Fibroblast of lung (primary cell): Measurements from ENCODE around the gene ZNF682. TPM values are rescaled to one million over a fixed set of nuclear protein-coding genes. Genes with fewer than 3 reads are reported as not detected.
A peak's percentile ranks its signal among the peaks of the same experiment; 100 is the strongest.
"Not testable (repeated sequence)": the region's sequence is repeated elsewhere in the genome, so short reads cannot be mapped to it uniquely, and the experiment has no call there.

Experiments
- DNase-seq, 2 donors: peaks; one replicate each; pipeline versions ENCODE4 v3.0.0 to v3.0.0-alpha.2; 2010; ENCODE audit warnings: low read depth in 2 of 2
- H2AFZ ChIP-seq: 2 replicates; pipeline ENCODE4 v1.5.1; 2012; ENCODE audit warnings: low read length, control low read depth, inconsistent platforms
- H3K27ac ChIP-seq: 2 replicates; pipeline ENCODE4 v1.5.1; 2011; ENCODE audit warnings: low read length, control low read depth; ENCODE audit not compliant: insufficient read depth
- H3K27me3 ChIP-seq: 2 replicates; pipeline ENCODE4 v1.5.1; 2011; ENCODE audit warnings: mild to moderate bottlenecking, low read length; ENCODE audit not compliant: control insufficient read depth, insufficient read depth
- H3K36me3 ChIP-seq: 2 replicates; pipeline ENCODE4 v1.5.1; 2011; ENCODE audit warnings: low read length; ENCODE audit not compliant: control insufficient read depth, insufficient read depth
- H3K4me1 ChIP-seq: 2 replicates; pipeline ENCODE4 v1.5.1; 2011; ENCODE audit warnings: low read length; ENCODE audit not compliant: control insufficient read depth, insufficient read depth; ENCODE audit errors: extremely low read depth
- H3K4me2 ChIP-seq: 2 replicates; pipeline ENCODE4 v1.5.1; 2011; ENCODE audit warnings: low read length, control low read depth; ENCODE audit not compliant: insufficient read depth; ENCODE audit errors: extremely low read depth
- H3K4me3 ChIP-seq, 4 experiments: fragments of 200-600 bp in 1 of 4; sonication (generic) in 1 of 4; replicated peaks in 1 of 4; 2 replicates each; pipeline ENCODE4 v1.5.1; 2011 to 2016; ENCODE audit warnings: low read length in 4 of 4, low read depth in 3 of 4, mild to moderate bottlenecking in 3 of 4, control low read depth in 2 of 4, inconsistent platforms in 1 of 4, mixed read lengths in 1 of 4; ENCODE audit not compliant: insufficient read depth in 1 of 4; ENCODE audit errors: control extremely low read depth in 1 of 4
- H3K79me2 ChIP-seq: 2 replicates; pipeline ENCODE4 v1.5.1; 2012; ENCODE audit warnings: mild to moderate bottlenecking, low read length, inconsistent platforms; ENCODE audit not compliant: control insufficient read depth, insufficient read depth
- H3K9ac ChIP-seq: 2 replicates; pipeline ENCODE4 v1.5.1; 2011; ENCODE audit warnings: mild to moderate bottlenecking, low read length, control low read depth; ENCODE audit not compliant: insufficient read depth
- H3K9me3 ChIP-seq: 2 replicates; pipeline ENCODE4 v1.5.1; 2012; ENCODE audit warnings: low read depth, low read length; ENCODE audit not compliant: control insufficient read depth, insufficient read depth
- H4K20me1 ChIP-seq: 2 replicates; pipeline ENCODE4 v1.5.1; 2011; ENCODE audit warnings: low read length; ENCODE audit not compliant: control insufficient read depth, insufficient read depth; ENCODE audit errors: extremely low read depth
- EZH2 ChIP-seq: IDR thresholded peaks from 2 replicates; pipeline ENCODE4 v1.5.1; 2012; ENCODE audit warnings: low read length, control low read depth, mild to moderate bottlenecking; ENCODE audit errors: missing control alignments
- polyA plus RNA-seq, 2 donors: library from polyadenylated mRNA; depleted of rRNA in 1 of 2; stranded (reverse) in 1 of 2; unstranded in 1 of 2; fragments of >200 nt; gene quantifications; 2 replicates each; pipeline ENCODE4 v1.2.1, GENCODE V29; 2011 to 2012; ENCODE audit warnings: missing spikeins in 1 of 2
- total RNA-seq: library from RNA; depleted of rRNA; stranded (reverse); fragments of >200 nt; gene quantifications from 2 replicates; pipeline ENCODE4 v1.2.1, GENCODE V29; 2014
- TF ChIP-seq, protein P1 (sequence below), 2 donors: IDR thresholded peaks in 1 of 2; conservative IDR thresholded peaks in 1 of 2; 1 replicate in 1 of 2; 2 replicates in 1 of 2; pipeline ENCODE4 v1.5.1; 2011 to 2012; ENCODE audit warnings: low read length in 2 of 2, control low read depth in 1 of 2, inconsistent platforms in 1 of 2, low read depth in 1 of 2, mild to moderate bottlenecking in 1 of 2

Gene ZNF682
- total and polyA plus RNA-seq, 2 donors (not counting 1 experiment from before 2014, with no cell fraction given) = 1.4 to 2.5 TPM

DNA sequence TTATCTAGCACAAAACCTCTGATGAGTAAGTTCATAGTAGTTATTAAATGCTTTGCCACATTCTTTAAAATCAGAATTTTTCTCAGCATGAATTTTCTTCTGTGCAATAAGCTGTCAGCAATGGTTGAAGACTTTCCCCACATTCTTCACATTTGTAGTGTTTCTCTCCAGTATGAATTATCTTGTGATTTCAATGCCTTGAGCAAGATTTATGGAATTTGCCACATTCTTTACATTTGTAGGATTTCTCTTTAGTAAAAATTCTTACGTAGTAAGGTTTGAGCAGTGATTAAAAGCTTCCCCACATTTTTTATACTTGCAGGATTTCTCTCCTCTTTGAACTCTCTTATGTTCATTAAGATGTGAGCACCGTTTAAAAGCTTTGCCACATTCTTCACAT is 33.6 kb downstream of the ZNF682 start:
- Histone ChIP-seq H3K4me1 (no peaks in the 10 kb centered on the region), H3K36me3 (no peaks in the 10 kb centered on the region), H2AFZ (no peak overlapping the region), H3K79me2 (no peaks in the 10 kb centered on the region), H3K27me3 (no peaks in the 10 kb centered on the region), H3K4me3 (no peak overlapping the region), H3K9ac (no peak overlapping the region), H3K27ac (no peak overlapping the region), H3K9me3 (peaks cover 2% of the 10 kb centered on the region), H4K20me1 (no peaks in the 10 kb centered on the region), H3K4me2 (no peak overlapping the region)
- no peak for TF ChIP-seq EZH2
- TF ChIP-seq, protein P1, sequence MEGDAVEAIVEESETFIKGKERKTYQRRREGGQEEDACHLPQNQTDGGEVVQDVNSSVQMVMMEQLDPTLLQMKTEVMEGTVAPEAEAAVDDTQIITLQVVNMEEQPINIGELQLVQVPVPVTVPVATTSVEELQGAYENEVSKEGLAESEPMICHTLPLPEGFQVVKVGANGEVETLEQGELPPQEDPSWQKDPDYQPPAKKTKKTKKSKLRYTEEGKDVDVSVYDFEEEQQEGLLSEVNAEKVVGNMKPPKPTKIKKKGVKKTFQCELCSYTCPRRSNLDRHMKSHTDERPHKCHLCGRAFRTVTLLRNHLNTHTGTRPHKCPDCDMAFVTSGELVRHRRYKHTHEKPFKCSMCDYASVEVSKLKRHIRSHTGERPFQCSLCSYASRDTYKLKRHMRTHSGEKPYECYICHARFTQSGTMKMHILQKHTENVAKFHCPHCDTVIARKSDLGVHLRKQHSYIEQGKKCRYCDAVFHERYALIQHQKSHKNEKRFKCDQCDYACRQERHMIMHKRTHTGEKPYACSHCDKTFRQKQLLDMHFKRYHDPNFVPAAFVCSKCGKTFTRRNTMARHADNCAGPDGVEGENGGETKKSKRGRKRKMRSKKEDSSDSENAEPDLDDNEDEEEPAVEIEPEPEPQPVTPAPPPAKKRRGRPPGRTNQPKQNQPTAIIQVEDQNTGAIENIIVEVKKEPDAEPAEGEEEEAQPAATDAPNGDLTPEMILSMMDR (conservative IDR thresholded peaks at IDR 0.05 in 1 of 2, IDR thresholded peaks at IDR 0.05 in 1 of 2; ENCODE audit: low read depth in 1 of 2, low read length in 2 of 2) = no peak
- DNase-seq = no peak

DNA sequence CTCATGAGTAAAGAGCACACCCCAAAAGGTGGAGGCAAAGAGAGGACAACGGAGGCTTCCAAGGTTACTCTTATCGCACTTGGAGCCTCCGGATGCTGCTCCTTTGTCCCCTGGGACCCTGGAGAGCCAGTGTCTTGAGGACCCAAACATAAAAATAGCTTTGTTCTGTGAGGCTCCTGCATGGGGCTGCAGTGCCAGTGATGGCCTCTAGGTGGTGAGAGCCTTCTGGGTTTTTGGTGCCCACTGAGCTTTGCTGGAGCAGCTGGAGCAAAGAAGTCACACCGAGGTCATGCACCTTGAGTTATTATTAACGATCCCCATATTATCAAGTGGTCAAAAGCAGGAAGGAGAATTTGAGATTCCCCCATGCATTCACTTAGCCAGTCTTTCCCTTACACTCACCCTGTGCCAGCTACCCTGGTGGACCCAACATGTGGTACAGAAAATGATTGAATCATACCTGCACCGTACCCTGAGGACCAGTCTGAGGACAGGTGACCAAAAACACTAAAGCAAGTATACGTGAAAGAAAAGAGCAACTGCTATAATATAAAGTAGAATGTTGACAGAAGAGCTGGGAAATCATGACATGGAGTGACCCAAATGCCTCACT is 41.5 kb downstream of the ZNF682 start:
- H3K4me1 ChIP-seq = no peaks in the 10 kb centered on the region
- no peak overlapping the region for H2AFZ ChIP-seq
- no peak overlapping the region for H3K27ac ChIP-seq
- no peaks in the 10 kb centered on the region for H3K9me3 ChIP-seq
- no peaks in the 10 kb centered on the region for H3K27me3 ChIP-seq
- no peak overlapping the region for H3K9ac ChIP-seq
- no peaks in the 10 kb centered on the region for H3K79me2 ChIP-seq
- no peak overlapping the region for H3K4me2 ChIP-seq
- H4K20me1 ChIP-seq = no peaks in the 10 kb centered on the region
- TF ChIP-seq, protein P1 (conservative IDR thresholded peaks at IDR 0.05 in 1 of 2, IDR thresholded peaks at IDR 0.05 in 1 of 2; ENCODE audit: low read depth in 1 of 2, low read length in 2 of 2) = peak; percentile 18 to 45
- TF ChIP-seq EZH2 = no peak
- H3K36me3 ChIP-seq = no peaks in the 10 kb centered on the region
- no peak for DNase-seq
- H3K4me3 ChIP-seq = no peak overlapping the region

DNA sequence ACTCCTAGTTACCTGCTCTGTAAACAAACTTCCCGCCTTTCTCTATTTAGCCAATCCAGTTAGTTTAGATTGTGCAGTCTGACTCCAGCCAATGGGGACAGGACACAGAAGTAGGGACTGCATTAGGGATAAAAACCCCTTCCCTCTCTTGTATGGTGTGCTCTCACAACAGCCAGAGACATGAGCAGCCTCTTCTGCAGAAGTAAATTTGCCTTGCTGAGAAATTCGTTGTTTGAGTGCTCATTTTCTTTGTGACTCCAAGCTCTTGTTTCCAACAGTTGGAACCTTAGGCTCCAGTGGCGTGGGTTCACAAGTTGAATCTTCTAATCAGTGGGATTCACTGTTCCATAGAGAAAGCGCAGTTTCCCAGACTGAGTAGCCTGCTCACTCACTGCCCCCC is 72.4 kb downstream of the ZNF682 start:
- no peak for DNase-seq
- H3K9me3 ChIP-seq = no peaks in the 10 kb centered on the region
- H3K36me3 ChIP-seq = no peaks in the 10 kb centered on the region
- H3K4me3 ChIP-seq = no peak overlapping the region
- no peaks in the 10 kb centered on the region for H3K27me3 ChIP-seq
- H3K9ac ChIP-seq = no peak overlapping the region
- no peaks in the 10 kb centered on the region for H3K79me2 ChIP-seq
- no peak overlapping the region for H3K27ac ChIP-seq
- TF ChIP-seq, protein P1 (conservative IDR thresholded peaks at IDR 0.05 in 1 of 2, IDR thresholded peaks at IDR 0.05 in 1 of 2; ENCODE audit: low read depth in 1 of 2, low read length in 2 of 2) = no peak
- TF ChIP-seq EZH2 = no peak
- no peaks in the 10 kb centered on the region for H3K4me1 ChIP-seq
- H3K4me2 ChIP-seq = no peak overlapping the region
- no peaks in the 10 kb centered on the region for H4K20me1 ChIP-seq
- no peak overlapping the region for H2AFZ ChIP-seq

DNA sequence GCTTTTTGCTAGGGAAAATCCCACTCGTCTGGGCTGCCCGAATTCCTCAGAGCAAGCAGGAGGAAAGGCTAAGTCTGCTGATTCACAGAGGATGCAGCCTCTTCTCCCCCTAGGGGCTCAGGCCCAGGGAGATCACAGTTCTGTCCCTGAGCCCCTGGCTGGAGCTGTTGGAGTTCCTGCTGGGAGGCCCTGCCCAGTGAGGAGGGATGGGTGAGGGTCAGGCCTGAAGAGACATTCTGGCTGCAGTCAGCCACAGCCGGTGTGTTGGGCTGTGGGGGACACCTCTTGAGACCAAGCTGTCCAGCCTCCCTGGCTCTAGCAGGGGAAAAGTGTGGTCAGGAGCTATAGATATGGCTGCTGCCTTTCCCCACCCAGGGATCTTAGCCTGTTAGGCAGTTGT is 73.2 kb downstream of the ZNF682 start:
- not testable (repeated sequence) for H3K4me3 ChIP-seq, H4K20me1 ChIP-seq, H3K9ac ChIP-seq, H3K4me1 ChIP-seq, H3K27me3 ChIP-seq, H3K4me2 ChIP-seq, DNase-seq, H3K9me3 ChIP-seq, H3K27ac ChIP-seq, H3K79me2 ChIP-seq, H3K36me3 ChIP-seq, H2AFZ ChIP-seq
